SK-N-SH (cell line): ENCODE measurements around the gene RFTN1.

Experiments used
- CHD2 ChIP-seq: fragments of 150-350 bp; IDR thresholded peaks from 2 replicates; pipeline ENCODE4 v1.6.1; 2018; ENCODE audit warnings: low read length; ENCODE audit not compliant: partially characterized antibody
- EZH2phosphoT487 ChIP-seq: fragments of 200-600 bp; sonication (generic); IDR thresholded peaks from 2 replicates; pipeline ENCODE4 v1.6.1; 2017; ENCODE audit warnings: low read depth, mixed run types, mild to moderate bottlenecking, antibody characterized with exemption, moderate library complexity, borderline replicate concordance
- GABPA ChIP-seq: IDR thresholded peaks from 2 replicates; pipeline ENCODE4 v1.4.0; 2012; ENCODE audit warnings: low read depth, mild to moderate bottlenecking
- POLR2AphosphoS5 ChIP-seq: IDR thresholded peaks from 2 replicates; pipeline ENCODE4 v1.6.1; 2012; ENCODE audit warnings: low read depth, low read length
- RAD21 ChIP-seq: IDR thresholded peaks from 2 replicates; pipeline ENCODE4 v1.6.1; 2012; ENCODE audit warnings: mild to moderate bottlenecking, low read length
- RFX5 ChIP-seq: IDR thresholded peaks from 2 replicates; pipeline ENCODE4 v1.6.1; 2012; ENCODE audit warnings: mild to moderate bottlenecking, improper control_type of control experiment, low read length
- SMC3 ChIP-seq: IDR thresholded peaks from 2 replicates; pipeline ENCODE4 v1.6.1; 2012; ENCODE audit warnings: low read depth, low read length, improper control_type of control experiment
- TF ChIP-seq, protein P1 (sequence below): fragments of 150-350 bp; IDR thresholded peaks from 2 replicates; pipeline ENCODE4 v1.6.1; 2017; ENCODE audit warnings: antibody characterized with exemption, low read length, low read depth, borderline replicate concordance
- TF ChIP-seq, protein P2 (sequence below): fragments of 200-600 bp; sonication (generic); IDR thresholded peaks from 2 replicates; pipeline ENCODE4 v1.6.1; 2017; ENCODE audit warnings: antibody characterized with exemption, mild to moderate bottlenecking, moderate library complexity
- TF ChIP-seq, protein P3 (sequence below): IDR thresholded peaks from 2 replicates; pipeline ENCODE4 v1.4.0; 2012; ENCODE audit warnings: low read depth
- TF ChIP-seq, protein P4 (sequence below): IDR thresholded peaks from 2 replicates; pipeline ENCODE4 v1.6.1; 2012; ENCODE audit warnings: mild to moderate bottlenecking, low read depth, low read length, moderate library complexity
- TF ChIP-seq, protein P5 (sequence below): IDR thresholded peaks from 2 replicates; pipeline ENCODE4 v1.4.0; 2012; ENCODE audit warnings: low read depth, borderline replicate concordance

DNA sequence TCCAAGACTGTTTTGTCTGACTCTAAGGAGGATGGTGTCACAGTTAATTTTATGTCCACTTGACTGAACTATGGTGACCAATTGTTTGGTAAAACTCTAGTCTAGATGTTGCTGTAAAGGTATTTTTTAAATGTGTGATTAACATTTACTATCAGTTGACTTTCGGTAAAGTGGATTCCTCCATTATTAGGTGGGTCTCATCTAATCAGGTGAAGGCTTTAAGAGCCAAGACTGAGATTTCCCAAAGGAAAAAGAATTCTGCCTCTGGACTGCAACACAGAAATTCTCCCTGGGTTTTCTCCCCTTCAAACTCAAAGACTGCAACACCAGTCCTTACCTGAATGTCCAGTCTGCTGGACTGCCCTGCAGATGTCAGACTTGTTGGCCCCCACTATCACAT, 129.6 kb downstream of the RFTN1 start:
- no peak for TF ChIP-seq RFX5
- TF ChIP-seq CHD2, result no peak
- TF ChIP-seq, protein P1, sequence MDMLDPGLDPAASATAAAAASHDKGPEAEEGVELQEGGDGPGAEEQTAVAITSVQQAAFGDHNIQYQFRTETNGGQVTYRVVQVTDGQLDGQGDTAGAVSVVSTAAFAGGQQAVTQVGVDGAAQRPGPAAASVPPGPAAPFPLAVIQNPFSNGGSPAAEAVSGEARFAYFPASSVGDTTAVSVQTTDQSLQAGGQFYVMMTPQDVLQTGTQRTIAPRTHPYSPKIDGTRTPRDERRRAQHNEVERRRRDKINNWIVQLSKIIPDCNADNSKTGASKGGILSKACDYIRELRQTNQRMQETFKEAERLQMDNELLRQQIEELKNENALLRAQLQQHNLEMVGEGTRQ, result no peak
- TF ChIP-seq GABPA, result no peak
- TF ChIP-seq POLR2AphosphoS5, result no peak
- TF ChIP-seq EZH2phosphoT487, result no peak
- TF ChIP-seq, protein P2, sequence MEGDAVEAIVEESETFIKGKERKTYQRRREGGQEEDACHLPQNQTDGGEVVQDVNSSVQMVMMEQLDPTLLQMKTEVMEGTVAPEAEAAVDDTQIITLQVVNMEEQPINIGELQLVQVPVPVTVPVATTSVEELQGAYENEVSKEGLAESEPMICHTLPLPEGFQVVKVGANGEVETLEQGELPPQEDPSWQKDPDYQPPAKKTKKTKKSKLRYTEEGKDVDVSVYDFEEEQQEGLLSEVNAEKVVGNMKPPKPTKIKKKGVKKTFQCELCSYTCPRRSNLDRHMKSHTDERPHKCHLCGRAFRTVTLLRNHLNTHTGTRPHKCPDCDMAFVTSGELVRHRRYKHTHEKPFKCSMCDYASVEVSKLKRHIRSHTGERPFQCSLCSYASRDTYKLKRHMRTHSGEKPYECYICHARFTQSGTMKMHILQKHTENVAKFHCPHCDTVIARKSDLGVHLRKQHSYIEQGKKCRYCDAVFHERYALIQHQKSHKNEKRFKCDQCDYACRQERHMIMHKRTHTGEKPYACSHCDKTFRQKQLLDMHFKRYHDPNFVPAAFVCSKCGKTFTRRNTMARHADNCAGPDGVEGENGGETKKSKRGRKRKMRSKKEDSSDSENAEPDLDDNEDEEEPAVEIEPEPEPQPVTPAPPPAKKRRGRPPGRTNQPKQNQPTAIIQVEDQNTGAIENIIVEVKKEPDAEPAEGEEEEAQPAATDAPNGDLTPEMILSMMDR, result no peak
- TF ChIP-seq SMC3, result no peak
- TF ChIP-seq RAD21, result no peak
- TF ChIP-seq, protein P3, sequence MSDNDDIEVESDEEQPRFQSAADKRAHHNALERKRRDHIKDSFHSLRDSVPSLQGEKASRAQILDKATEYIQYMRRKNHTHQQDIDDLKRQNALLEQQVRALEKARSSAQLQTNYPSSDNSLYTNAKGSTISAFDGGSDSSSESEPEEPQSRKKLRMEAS, result no peak
- TF ChIP-seq, protein P4, sequence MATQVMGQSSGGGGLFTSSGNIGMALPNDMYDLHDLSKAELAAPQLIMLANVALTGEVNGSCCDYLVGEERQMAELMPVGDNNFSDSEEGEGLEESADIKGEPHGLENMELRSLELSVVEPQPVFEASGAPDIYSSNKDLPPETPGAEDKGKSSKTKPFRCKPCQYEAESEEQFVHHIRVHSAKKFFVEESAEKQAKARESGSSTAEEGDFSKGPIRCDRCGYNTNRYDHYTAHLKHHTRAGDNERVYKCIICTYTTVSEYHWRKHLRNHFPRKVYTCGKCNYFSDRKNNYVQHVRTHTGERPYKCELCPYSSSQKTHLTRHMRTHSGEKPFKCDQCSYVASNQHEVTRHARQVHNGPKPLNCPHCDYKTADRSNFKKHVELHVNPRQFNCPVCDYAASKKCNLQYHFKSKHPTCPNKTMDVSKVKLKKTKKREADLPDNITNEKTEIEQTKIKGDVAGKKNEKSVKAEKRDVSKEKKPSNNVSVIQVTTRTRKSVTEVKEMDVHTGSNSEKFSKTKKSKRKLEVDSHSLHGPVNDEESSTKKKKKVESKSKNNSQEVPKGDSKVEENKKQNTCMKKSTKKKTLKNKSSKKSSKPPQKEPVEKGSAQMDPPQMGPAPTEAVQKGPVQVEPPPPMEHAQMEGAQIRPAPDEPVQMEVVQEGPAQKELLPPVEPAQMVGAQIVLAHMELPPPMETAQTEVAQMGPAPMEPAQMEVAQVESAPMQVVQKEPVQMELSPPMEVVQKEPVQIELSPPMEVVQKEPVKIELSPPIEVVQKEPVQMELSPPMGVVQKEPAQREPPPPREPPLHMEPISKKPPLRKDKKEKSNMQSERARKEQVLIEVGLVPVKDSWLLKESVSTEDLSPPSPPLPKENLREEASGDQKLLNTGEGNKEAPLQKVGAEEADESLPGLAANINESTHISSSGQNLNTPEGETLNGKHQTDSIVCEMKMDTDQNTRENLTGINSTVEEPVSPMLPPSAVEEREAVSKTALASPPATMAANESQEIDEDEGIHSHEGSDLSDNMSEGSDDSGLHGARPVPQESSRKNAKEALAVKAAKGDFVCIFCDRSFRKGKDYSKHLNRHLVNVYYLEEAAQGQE, result no peak
- TF ChIP-seq, protein P5, sequence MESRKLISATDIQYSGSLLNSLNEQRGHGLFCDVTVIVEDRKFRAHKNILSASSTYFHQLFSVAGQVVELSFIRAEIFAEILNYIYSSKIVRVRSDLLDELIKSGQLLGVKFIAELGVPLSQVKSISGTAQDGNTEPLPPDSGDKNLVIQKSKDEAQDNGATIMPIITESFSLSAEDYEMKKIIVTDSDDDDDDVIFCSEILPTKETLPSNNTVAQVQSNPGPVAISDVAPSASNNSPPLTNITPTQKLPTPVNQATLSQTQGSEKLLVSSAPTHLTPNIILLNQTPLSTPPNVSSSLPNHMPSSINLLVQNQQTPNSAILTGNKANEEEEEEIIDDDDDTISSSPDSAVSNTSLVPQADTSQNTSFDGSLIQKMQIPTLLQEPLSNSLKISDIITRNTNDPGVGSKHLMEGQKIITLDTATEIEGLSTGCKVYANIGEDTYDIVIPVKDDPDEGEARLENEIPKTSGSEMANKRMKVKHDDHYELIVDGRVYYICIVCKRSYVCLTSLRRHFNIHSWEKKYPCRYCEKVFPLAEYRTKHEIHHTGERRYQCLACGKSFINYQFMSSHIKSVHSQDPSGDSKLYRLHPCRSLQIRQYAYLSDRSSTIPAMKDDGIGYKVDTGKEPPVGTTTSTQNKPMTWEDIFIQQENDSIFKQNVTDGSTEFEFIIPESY, result no peak
